GM12891 (cell line): ENCODE data around the gene ZBTB16.

Experiments used
- POLR2A ChIP-seq: IDR thresholded peaks from 2 replicates; pipeline ENCODE4 v1.6.1; 2011; ENCODE audit warnings: low read depth, low read length, control low read depth
- POLR2AphosphoS5 ChIP-seq: IDR thresholded peaks from 2 replicates; pipeline ENCODE4 v1.6.1; 2011; ENCODE audit warnings: low read depth, low read length, control low read depth
- TAF1 ChIP-seq: IDR thresholded peaks from 2 replicates; pipeline ENCODE4 v1.6.1; 2011; ENCODE audit warnings: low read depth, low read length, control low read depth

- TF ChIP-seq TAF1 (no peak), POLR2A (no peak), POLR2AphosphoS5 (no peak)
Observed at GRCh38 chr11:114159802-114160632, 100.5 kb downstream of the ZBTB16 start.
